ENCODE data around the gene OPA1.

Gene OPA1

DNA sequence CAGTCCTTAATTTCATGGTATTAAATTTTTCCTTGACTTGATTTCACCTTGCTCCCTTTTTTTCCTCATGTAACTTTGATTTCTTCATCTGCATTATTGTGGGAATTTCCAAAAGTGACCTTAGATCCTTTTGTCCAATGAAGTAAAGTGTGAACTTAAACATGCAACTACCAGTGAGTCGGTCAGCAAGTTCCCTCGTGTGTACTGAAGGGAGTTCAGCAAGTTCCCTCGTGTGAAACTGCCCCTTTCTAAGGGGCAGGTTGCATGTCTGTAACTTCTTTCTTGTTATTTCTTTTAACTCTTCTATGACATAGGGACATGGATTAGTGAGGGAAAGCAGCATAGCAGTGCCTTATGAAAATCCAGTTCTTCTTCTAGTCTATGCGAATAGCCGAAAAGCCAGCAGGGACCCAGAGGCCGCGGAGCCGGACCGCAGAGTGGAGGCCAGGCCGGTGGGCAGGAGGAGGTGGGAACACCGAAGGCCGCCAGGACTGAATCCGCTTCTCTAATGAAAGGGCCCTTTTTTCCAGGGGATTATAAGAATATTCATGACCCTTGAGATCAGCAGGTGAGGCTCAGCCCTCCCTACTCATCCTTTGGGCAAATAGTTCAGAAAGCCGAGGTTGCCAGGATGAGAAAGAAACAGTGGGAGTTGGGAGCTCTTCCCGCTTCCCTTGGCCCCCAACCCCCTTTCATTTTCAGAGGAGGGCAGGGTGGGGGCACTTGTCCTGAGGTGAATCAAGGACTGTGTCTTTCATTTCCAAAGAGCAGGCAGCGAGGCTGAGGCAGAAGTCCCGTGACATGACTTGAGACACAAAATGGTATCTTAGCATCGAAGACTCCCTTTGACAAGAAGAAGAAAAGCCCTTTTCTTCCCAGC, 117.5 kb downstream of the OPA1 start:
- no peak for DNase-seq
- no peak for ATAC-seq

- DNase-seq (no peak), ATAC-seq (no peak)
Observed at GRCh38 chr3:193711166-193711485, 118.1 kb downstream of the OPA1 start.

DNA sequence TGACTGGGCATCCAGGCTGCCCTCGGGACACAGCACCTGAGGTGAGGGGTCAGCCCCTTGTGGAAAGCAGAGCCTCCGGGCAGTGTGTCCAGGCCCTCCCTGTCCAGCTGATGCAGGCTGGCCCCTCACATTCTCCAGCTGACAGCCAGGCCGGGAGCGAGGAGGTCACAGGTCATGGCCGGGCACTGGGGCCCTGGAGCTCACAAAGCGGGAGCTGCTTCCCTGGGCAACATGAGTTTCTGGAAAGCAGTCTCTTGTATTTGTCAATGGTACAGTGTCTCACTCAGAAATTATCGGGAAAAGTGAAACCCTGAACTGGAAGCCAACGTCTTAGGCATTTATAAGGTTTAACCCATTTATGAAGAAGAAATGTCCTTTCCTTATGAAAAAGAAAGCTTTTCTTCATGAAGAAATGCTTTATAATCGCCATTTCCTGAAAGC, 118.5 kb downstream of the OPA1 start:
- ATAC-seq (no peak), DNase-seq (no peak)

DNA sequence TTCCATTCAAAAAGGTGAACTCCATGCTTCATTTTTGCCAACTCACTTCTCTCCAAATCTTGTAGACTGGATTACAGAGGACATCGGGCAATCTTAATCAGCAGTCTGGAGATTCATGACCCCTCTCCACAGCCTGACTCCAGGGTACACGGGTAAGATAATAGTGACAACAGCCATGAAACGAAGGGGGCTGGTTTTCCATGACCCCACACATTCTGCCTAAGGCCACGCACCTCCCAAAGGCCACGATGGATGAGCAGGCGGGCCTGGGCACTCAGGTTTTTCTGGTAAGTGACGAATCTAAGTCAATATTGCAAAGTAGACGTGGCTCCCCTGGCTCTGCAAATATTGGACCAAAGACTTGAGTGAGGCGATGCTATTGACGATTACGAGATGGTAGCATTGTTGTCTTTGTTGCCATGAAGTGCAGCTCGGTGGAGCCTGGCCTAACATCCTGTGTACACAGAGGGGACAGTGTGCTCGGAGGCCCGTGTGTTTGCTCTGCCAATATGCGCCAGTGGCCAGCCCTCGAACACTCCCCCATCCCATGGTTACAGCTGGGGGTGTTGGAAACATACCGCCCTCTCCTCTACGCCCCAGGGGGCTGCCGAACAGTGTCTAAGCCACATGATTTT, 119.1 kb downstream of the OPA1 start:
- DNase-seq, result no peak

GRCh38 chr3:193712938-193713337, 119.9 kb downstream of the OPA1 start:
- ATAC-seq, result no peak
- no peak for DNase-seq

More for the DNA sequence above, 119.1 kb downstream of the OPA1 start:
- ATAC-seq, result no peak

GRCh38 chr3:193714523-193715137, 121.6 kb downstream of the OPA1 start:
- DNase-seq (no peak), ATAC-seq (no peak)

- no peak for ATAC-seq
- DNase-seq, result no peak
Observed at GRCh38 chr3:193716150-193716549, 123.1 kb downstream of the OPA1 start.

GRCh38 chr3:193719735-193720134, 126.7 kb downstream of the OPA1 start:
- ATAC-seq (no peak), DNase-seq (no peak)

DNA sequence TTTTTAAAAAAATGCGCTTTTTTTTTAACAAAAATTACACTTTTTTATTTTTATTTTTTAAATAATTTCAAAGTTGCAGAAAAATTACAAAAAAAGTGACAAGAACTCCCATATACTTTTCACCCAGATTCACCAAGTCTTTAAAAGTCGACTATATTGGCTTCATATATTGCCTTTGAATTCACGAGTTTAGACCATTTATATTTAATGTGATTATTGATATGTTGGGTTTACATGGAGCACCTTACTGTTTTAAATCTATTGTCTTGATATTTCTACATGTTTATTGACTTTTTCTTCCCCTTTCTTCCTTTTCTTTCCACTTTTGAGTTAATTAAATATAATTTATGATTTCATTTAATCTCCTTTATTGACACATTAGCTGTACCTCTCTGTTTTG, 127.2 kb downstream of the OPA1 start:
- no peak for DNase-seq
- no peak for ATAC-seq

GRCh38 chr3:193722566-193722965, 129.6 kb downstream of the OPA1 start:
- DNase-seq (no peak), ATAC-seq (no peak)

DNA sequence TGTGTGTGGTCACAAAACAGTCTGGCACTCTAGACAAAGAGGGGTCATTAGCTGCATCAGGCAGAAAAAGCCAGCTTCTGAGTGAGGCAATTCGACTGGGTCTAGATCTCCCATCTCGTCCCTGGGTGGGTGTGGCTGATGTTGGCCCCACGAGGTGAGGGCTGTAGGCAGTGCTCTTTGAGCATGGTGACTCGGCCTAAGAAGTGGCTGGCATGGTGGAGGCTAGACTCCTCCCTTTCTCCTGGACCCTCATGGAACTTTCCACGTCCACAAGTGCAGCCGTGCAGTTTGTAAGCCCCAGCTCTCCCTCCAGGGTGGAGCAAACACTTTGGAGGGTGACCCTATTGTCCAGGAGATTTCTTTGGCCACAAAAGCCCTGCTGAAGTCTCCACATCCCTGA, 134.1 kb downstream of the OPA1 start:
- DNase-seq (no peak), ATAC-seq (no peak)

GRCh38 chr3:193728429-193729087, 135.6 kb downstream of the OPA1 start:
- no peak for ATAC-seq
- DNase-seq, result no peak

GRCh38 chr3:193729088-193729465, 136.1 kb downstream of the OPA1 start:
- no peak for DNase-seq
- ATAC-seq, result no peak

GRCh38 chr3:193729601-193730000, 136.6 kb downstream of the OPA1 start:
- no peak for DNase-seq
- ATAC-seq, result no peak

DNA sequence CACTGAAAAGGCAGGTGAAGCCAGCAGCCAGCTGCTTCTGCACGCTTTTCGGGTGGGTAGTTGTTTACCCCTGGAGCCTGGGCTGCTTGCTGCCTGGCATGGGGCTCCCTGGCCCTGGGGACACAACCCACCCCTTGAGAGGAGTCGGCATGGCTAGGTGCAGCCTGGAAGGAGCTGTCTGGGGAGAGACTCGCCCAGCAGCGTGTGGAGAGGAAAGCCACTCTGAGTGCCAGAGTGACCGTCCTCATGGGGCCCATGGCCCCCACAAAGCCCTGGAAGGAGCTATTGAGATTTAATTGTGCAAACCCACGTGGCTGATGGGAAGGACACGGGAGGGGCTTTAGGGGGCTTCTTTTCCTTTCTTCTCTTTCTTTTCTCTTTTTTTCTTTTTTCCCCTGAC, 137.5 kb downstream of the OPA1 start:
- ATAC-seq (no peak), DNase-seq (no peak)

DNA sequence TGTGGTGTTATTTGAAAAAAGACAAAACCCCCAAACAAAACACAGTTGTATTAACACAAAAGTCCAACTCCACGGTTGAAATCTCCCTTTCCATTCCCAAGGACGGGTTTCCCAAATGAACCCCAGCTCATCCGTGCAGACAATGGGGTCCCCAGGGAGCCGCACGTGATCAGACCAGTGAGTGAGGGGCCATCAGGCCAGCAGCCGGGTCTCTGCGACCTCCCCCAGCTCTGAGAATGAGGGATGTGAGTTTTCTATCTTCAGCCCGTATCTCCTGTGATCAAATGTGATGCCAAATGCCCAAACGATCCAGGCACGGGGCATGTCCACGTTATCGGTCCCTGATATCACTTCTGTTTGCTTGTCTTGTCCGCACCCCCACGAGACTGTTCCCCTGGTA, 138.0 kb downstream of the OPA1 start:
- ATAC-seq (no peak), DNase-seq (no peak)

GRCh38 chr3:193731656-193732055, 138.6 kb downstream of the OPA1 start:
- no peak for ATAC-seq
- DNase-seq, result no peak

DNA sequence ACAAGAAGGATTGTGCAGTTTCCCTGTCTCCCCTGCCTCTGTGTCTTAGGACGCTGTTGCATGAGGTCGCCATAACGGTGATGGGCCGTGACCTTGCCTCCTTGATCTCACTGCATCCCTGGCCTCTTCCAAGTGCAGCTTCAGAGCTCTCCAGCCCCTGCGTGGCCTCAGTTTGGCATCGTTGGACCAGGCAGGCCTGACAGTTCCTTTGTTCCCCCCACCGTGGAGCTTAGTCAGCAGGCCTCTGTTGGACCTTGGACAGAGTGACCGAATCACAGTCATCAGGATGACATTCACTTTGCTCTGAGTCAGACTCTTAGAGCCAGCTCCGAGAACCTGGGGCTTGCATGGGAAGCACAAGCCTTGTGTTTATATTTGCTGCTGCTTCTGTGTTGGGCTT, 139.4 kb downstream of the OPA1 start:
- DNase-seq (no peak), ATAC-seq (no peak)

GRCh38 chr3:193732827-193733226, 139.8 kb downstream of the OPA1 start:
- DNase-seq, result no peak
- no peak for ATAC-seq

- no peak for ATAC-seq
- DNase-seq, result no peak
Observed at GRCh38 chr3:193734737-193735366, 141.8 kb downstream of the OPA1 start.

DNA sequence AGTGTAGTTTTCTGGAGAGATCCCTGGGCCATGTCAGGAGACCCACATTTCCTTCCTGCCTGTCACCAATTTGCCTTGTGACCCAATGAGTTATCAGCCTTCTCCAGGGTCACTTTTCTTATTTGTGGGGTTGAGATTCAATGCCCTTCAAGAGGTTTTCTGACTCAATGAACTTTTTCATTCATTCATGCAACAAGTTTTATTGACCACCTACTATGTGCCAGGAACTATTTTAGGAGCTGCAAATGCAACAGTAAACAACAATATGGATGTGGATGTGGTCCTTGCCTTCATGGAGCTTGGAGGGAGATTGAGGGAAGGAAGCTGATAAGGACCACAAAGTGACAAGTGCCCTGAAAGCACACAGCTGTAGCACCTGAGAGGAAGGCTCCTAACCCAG, 142.8 kb downstream of the OPA1 start:
- DNase-seq, result no peak
- no peak for ATAC-seq

- peak; percentile 19 for ATAC-seq
- no peak for DNase-seq
Observed at GRCh38 chr3:193736616-193737015, 143.6 kb downstream of the OPA1 start.
